HEK293 (cell line): ENCODE data around the gene FBXO33.

Experiments used
- CTCF ChIA-PET: fragments of 350-600 bp; formaldehyde crosslinking; extraction: SDS; loops from one replicate; lab custom pipeline; 2021; ENCODE audit warnings: antibody characterized with exemption; lab: Yijun Ruan, JAX
- POLR2A ChIA-PET: fragments of 300-600 bp; formaldehyde crosslinking; extraction: SDS; loops from one replicate; lab custom pipeline; 2020; ENCODE audit warnings: antibody characterized with exemption, inconsistent platforms; lab: Yijun Ruan, JAX
- H3K27ac ChIP-seq: fragments of 200-500 bp; sonication (Bioruptor generic); 2 replicates; pipeline ENCODE4 v1.5.1; 2014; ENCODE audit warnings: low read depth, low read length, control low read depth, inconsistent platforms; ENCODE audit errors: extremely low read depth
- H3K36me3 ChIP-seq, 2 experiments: fragments of 200-500 bp in 1 of 2; sonication (Bioruptor generic) in 1 of 2; 1 replicate in 1 of 2; 2 replicates in 1 of 2; pipeline ENCODE4 v1.5.1; 2014 to 2017; ENCODE audit warnings: inconsistent platforms in 2 of 2, low read length in 2 of 2; ENCODE audit not compliant: control insufficient read depth in 2 of 2, insufficient read depth in 1 of 2
- H3K4me1 ChIP-seq: fragments of 200-500 bp; sonication (Bioruptor generic); 2 replicates; pipeline ENCODE4 v1.5.1; 2014; ENCODE audit warnings: mild to moderate bottlenecking, low read length, inconsistent platforms; ENCODE audit not compliant: control insufficient read depth, insufficient read depth
- H3K4me3 ChIP-seq: 2 replicates; pipeline ENCODE4 v1.5.1; 2011; ENCODE audit warnings: low read depth, mild to moderate bottlenecking, control low read depth, low read length, moderate library complexity
- H3K9me3 ChIP-seq: fragments of 200-500 bp; sonication (Bioruptor generic); 2 replicates; pipeline ENCODE4 v1.5.1; 2014; ENCODE audit warnings: low read depth, low read length, inconsistent platforms; ENCODE audit not compliant: control insufficient read depth, insufficient read depth
- FEZF1 ChIP-seq: fragments of 450-650 bp; formaldehyde crosslinking; IDR thresholded peaks from 2 replicates; pipeline ENCODE4 v1.5.1; 2016; ENCODE audit warnings: missing biosample characterization, missing genetic modification characterization
- GLIS2 ChIP-seq: fragments of 450-650 bp; formaldehyde crosslinking; IDR thresholded peaks from 2 replicates; pipeline ENCODE4 v1.5.1; 2016; ENCODE audit warnings: missing biosample characterization, missing genetic modification characterization
- HIC1 ChIP-seq: fragments of 450-650 bp; formaldehyde crosslinking; IDR thresholded peaks from 2 replicates; pipeline ENCODE4 v1.5.1; 2016; ENCODE audit warnings: missing biosample characterization, missing genetic modification characterization
- PATZ1 ChIP-seq: fragments of 450-650 bp; formaldehyde crosslinking; IDR thresholded peaks from 2 replicates; pipeline ENCODE4 v1.5.1; 2016; ENCODE audit warnings: missing biosample characterization, missing genetic modification characterization
- SALL2 ChIP-seq: fragments of 450-650 bp; formaldehyde crosslinking; IDR thresholded peaks from 2 replicates; pipeline ENCODE4 v1.5.0; 2017; ENCODE audit warnings: missing biosample characterization, mild to moderate bottlenecking, missing genetic modification characterization, borderline replicate concordance
- SCRT1 ChIP-seq: fragments of 450-650 bp; formaldehyde crosslinking; IDR thresholded peaks from 2 replicates; pipeline ENCODE4 v1.5.1; 2016; ENCODE audit warnings: missing biosample characterization, missing genetic modification characterization, borderline replicate concordance
- SCRT2 ChIP-seq: fragments of 450-650 bp; formaldehyde crosslinking; IDR thresholded peaks from 2 replicates; pipeline ENCODE4 v1.5.1; 2016; ENCODE audit warnings: missing biosample characterization, missing genetic modification characterization
- SP2 ChIP-seq: fragments of 450-650 bp; formaldehyde crosslinking; IDR thresholded peaks from 2 replicates; pipeline ENCODE4 v1.5.1; 2016; ENCODE audit warnings: missing biosample characterization, missing genetic modification characterization
- ZBTB11 ChIP-seq: fragments of 450-650 bp; formaldehyde crosslinking; conservative IDR thresholded peaks from 2 replicates; pipeline ENCODE4 v1.5.1; 2016; ENCODE audit warnings: low read depth, missing biosample characterization, missing genetic modification characterization
- ZBTB20 ChIP-seq: fragments of 450-650 bp; formaldehyde crosslinking; IDR thresholded peaks from 2 replicates; pipeline ENCODE4 v1.5.1; 2016; ENCODE audit warnings: missing biosample characterization, missing genetic modification characterization
- ZBTB26 ChIP-seq: fragments of 450-650 bp; formaldehyde crosslinking; optimal IDR thresholded peaks from 2 replicates; pipeline ENCODE3; 2016; ENCODE audit warnings: missing biosample characterization, mild to moderate bottlenecking, missing genetic modification characterization
- ZEB2 ChIP-seq: fragments of 450-650 bp; formaldehyde crosslinking; IDR thresholded peaks from 2 replicates; pipeline ENCODE4 v1.5.1; 2016; ENCODE audit warnings: missing biosample characterization, missing genetic modification characterization
- ZNF133 ChIP-seq: fragments of 450-650 bp; formaldehyde crosslinking; IDR thresholded peaks from 2 replicates; pipeline ENCODE4 v1.5.1; 2016; ENCODE audit warnings: missing biosample characterization, missing genetic modification characterization
- ZNF223 ChIP-seq: fragments of 450-650 bp; formaldehyde crosslinking; IDR thresholded peaks from 2 replicates; pipeline ENCODE4 v1.5.1; 2016; ENCODE audit warnings: missing biosample characterization, missing genetic modification characterization
- ZNF302 ChIP-seq: fragments of 450-650 bp; formaldehyde crosslinking; IDR thresholded peaks from 2 replicates; pipeline ENCODE4 v1.5.1; 2016; ENCODE audit warnings: missing biosample characterization, missing genetic modification characterization, low read depth
- ZNF335 ChIP-seq: fragments of 450-650 bp; formaldehyde crosslinking; conservative IDR thresholded peaks from 2 replicates; pipeline ENCODE4 v1.5.1; 2016; ENCODE audit warnings: missing biosample characterization, missing genetic modification characterization
- ZNF366 ChIP-seq: fragments of 450-650 bp; formaldehyde crosslinking; conservative IDR thresholded peaks from 2 replicates; pipeline ENCODE4 v1.5.1; 2016; ENCODE audit warnings: missing biosample characterization, missing genetic modification characterization
- ZNF391 ChIP-seq: fragments of 450-650 bp; formaldehyde crosslinking; IDR thresholded peaks from 2 replicates; pipeline ENCODE4 v1.5.1; 2016; ENCODE audit warnings: low read depth, missing biosample characterization, missing genetic modification characterization, borderline replicate concordance
- ZNF501 ChIP-seq: fragments of 450-650 bp; formaldehyde crosslinking; IDR thresholded peaks from 2 replicates; pipeline ENCODE4 v1.5.1; 2016; ENCODE audit warnings: missing biosample characterization, missing genetic modification characterization
- ZNF623 ChIP-seq: fragments of 450-650 bp; formaldehyde crosslinking; IDR thresholded peaks from 2 replicates; pipeline ENCODE4 v1.5.1; 2016; ENCODE audit warnings: missing biosample characterization, missing genetic modification characterization
- ZNF624 ChIP-seq: fragments of 450-650 bp; formaldehyde crosslinking; IDR thresholded peaks from 2 replicates; pipeline ENCODE4 v1.5.1; 2017; ENCODE audit warnings: missing biosample characterization, missing genetic modification characterization
- ZNF658 ChIP-seq: fragments of 450-650 bp; formaldehyde crosslinking; IDR thresholded peaks from 2 replicates; pipeline ENCODE4; 2016; ENCODE audit warnings: missing biosample characterization, missing genetic modification characterization
- ZNF692 ChIP-seq: fragments of 450-650 bp; formaldehyde crosslinking; IDR thresholded peaks from 2 replicates; pipeline ENCODE4 v1.5.1; 2016; ENCODE audit warnings: missing biosample characterization, missing genetic modification characterization
- ZNF707 ChIP-seq: fragments of 450-650 bp; formaldehyde crosslinking; IDR thresholded peaks from 2 replicates; pipeline ENCODE4 v1.5.1; 2016; ENCODE audit warnings: missing biosample characterization, missing genetic modification characterization

FBXO33 gene

GRCh38 chr14:39432619-39433451 is 602 bp upstream of the FBXO33 start (continued):
- TF ChIP-seq PATZ1 (tag by site-specific recombination) (peak; percentile 82), ZNF366 (tag by site-specific recombination) (peak; percentile 78), ZEB2 (tag by site-specific recombination) (peak; percentile 75)

GRCh38 chr14:39431416-39432178 is 636 bp downstream of the FBXO33 start:
- no peaks in the 10 kb centered on the region for H3K9me3 ChIP-seq
- ChIA-PET CTCF (no interaction called here), POLR2A (interaction anchor here (0.5 to 3.1 kb wide), 9 partner anchors 9 to 379 kb away, joined by 3 to 24 read pairs (median 9); partner anchors contain the start of genes GEMIN2, PNN, SEC23A and TRAPPC6B)
- peak overlapping the region; percentile 87 for H3K4me3 ChIP-seq
- H3K27ac ChIP-seq = peak overlapping the region; percentile 100
- H3K4me1 ChIP-seq = peaks cover 8% of the 10 kb centered on the region
- no peaks in the 10 kb centered on the region for H3K36me3 ChIP-seq
- peak; percentile 81 for TF ChIP-seq SCRT1 (tag by site-specific recombination)
- TF ChIP-seq FEZF1 (tag by site-specific recombination) = no peak
- TF ChIP-seq ZNF623 = no peak
- TF ChIP-seq ZBTB26 = peak; percentile 74
- TF ChIP-seq ZBTB20 (tag by site-specific recombination) = peak; percentile 45; the same call in 1 of the 2 replicates
- TF ChIP-seq ZEB2 (tag by site-specific recombination) = peak; percentile 48; the same call in 1 of the 2 replicates
- TF ChIP-seq ZNF302 (tag by site-specific recombination) = no peak
- TF ChIP-seq SP2 (tag by site-specific recombination) = peak; percentile 53
- TF ChIP-seq HIC1 (tag by site-specific recombination) = no peak
- peak; percentile 65 for TF ChIP-seq ZNF335
- peak; percentile 94 for TF ChIP-seq SCRT2 (tag by site-specific recombination)
- TF ChIP-seq ZBTB11 (tag by site-specific recombination) = peak; percentile 68
- TF ChIP-seq SALL2 (tag by site-specific recombination) = no peak
- TF ChIP-seq GLIS2 (tag by site-specific recombination) = peak; percentile 28; the same call in 1 of the 2 replicates
- TF ChIP-seq ZNF133 (tag by site-specific recombination) = no peak
- TF ChIP-seq ZNF501 = no peak; the same call in 1 of the 2 replicates
- TF ChIP-seq ZNF707 (tag by site-specific recombination) = no peak
- no peak for TF ChIP-seq ZNF624 (tag by site-specific recombination)
- 0 out of 2 replicates have a peak, but pooled peaks have one; percentile 7 for TF ChIP-seq ZNF223 (tag by site-specific recombination)
- TF ChIP-seq ZNF658 = no peak
- no peak for TF ChIP-seq ZNF391 (tag by site-specific recombination)
- TF ChIP-seq ZNF692 (tag by site-specific recombination) = no peak
